Panc1 (cell line): ENCODE data around the gene SLC35D2. TPM values are rescaled to one million over a fixed set of nuclear protein-coding genes. Genes with fewer than 3 reads are reported as not detected.
"Not testable (repeated sequence)": the region's sequence is repeated elsewhere in the genome, so short reads cannot be mapped to it uniquely, and the experiment has no call there.

Source experiments
- ATAC-seq: fragments of 200-7000 bp; cut with Tn5 transposase; 2 replicates; pipeline ENCODE4 v1.9.1; 2020; ENCODE audit warnings: mild to moderate bottlenecking, moderate library complexity
- BruUV-seq: library from RNA; stranded (reverse); fragments of 400-500 nt; replicated peaks from 2 replicates; lab custom pipeline; 2021; lab: Mats Ljungman, UMichigan
- CTCF ChIA-PET: fragments of 300-600 bp; sonication (Branson Sonifier 250); formaldehyde crosslinking; loops from one replicate; lab custom pipeline; 2022; ENCODE audit warnings: antibody characterized with exemption; lab: Charles Lee
- POLR2A ChIA-PET: fragments of 300-600 bp; sonication (Branson Sonifier 250); formaldehyde crosslinking; loops from one replicate; lab custom pipeline; 2022; ENCODE audit warnings: antibody characterized with exemption; lab: Charles Lee
- DNase-seq: peaks from one replicate; pipeline ENCODE4 v3.0.0-alpha.2; 2010; ENCODE audit warnings: low read depth, low spot score
- H3K27ac ChIP-seq: 2 replicates; pipeline ENCODE4 v1.5.1; 2011; ENCODE audit warnings: mild to moderate bottlenecking, low read length, inconsistent platforms
- H3K27me3 ChIP-seq: fragments of 200-500 bp; sonication (Bioruptor generic); 2 replicates; pipeline ENCODE4 v1.6.0; 2014; ENCODE audit warnings: low read length, inconsistent platforms; ENCODE audit not compliant: control insufficient read depth, insufficient read depth
- H3K36me3 ChIP-seq: fragments of 200-500 bp; sonication (Bioruptor generic); 2 replicates; pipeline ENCODE4 v1.5.1; 2014; ENCODE audit warnings: inconsistent platforms, mild to moderate bottlenecking, low read length, moderate library complexity; ENCODE audit not compliant: control insufficient read depth, insufficient read depth
- H3K4me1 ChIP-seq: 2 replicates; pipeline ENCODE4 v1.5.1; 2011; ENCODE audit warnings: inconsistent platforms, mild to moderate bottlenecking, low read length, moderate library complexity; ENCODE audit not compliant: control insufficient read depth, insufficient read depth
- H3K4me3 ChIP-seq, 2 experiments: 2 replicates each; pipeline ENCODE4 v1.5.1; 2011 to 2012; ENCODE audit warnings: low read depth in 2 of 2, low read length in 2 of 2, mild to moderate bottlenecking in 2 of 2, inconsistent platforms in 1 of 2, moderate library complexity in 1 of 2
- H3K9me3 ChIP-seq: fragments of 200-500 bp; sonication (Bioruptor generic); 2 replicates; pipeline ENCODE4 v1.5.1; 2014; ENCODE audit warnings: low read depth, mild to moderate bottlenecking, inconsistent platforms, low read length, moderate library complexity; ENCODE audit not compliant: control insufficient read depth, insufficient read depth
- CTCF ChIP-seq: fragments of 450-650 bp; IDR thresholded peaks from 2 replicates; pipeline ENCODE4 v1.5.1; 2017; ENCODE audit warnings: mild to moderate bottlenecking
- POLR2AphosphoS5 ChIP-seq: IDR thresholded peaks from 2 replicates; pipeline ENCODE4 v1.6.1; 2012; ENCODE audit warnings: mild to moderate bottlenecking, low read depth, low read length, moderate library complexity
- REST ChIP-seq, 2 experiments: IDR thresholded peaks; 2 replicates each; pipeline ENCODE4 v1.6.1; 2011 to 2012; ENCODE audit warnings: low read depth in 2 of 2, control low read depth in 1 of 2, low read length in 1 of 2, mild to moderate bottlenecking in 1 of 2, moderate library complexity in 1 of 2; ENCODE audit not compliant: insufficient read depth in 1 of 2
- SIN3A ChIP-seq: IDR thresholded peaks from 2 replicates; pipeline ENCODE4 v1.6.1; 2012; ENCODE audit warnings: low read depth, mild to moderate bottlenecking, low read length, moderate library complexity, borderline replicate concordance; ENCODE audit not compliant: insufficient read depth
- TCF7L2 ChIP-seq: IDR thresholded peaks from 2 replicates; pipeline ENCODE4 v1.6.1; 2011; ENCODE audit warnings: mild to moderate bottlenecking, low read depth, low read length, inconsistent platforms
- in situ Hi-C: cut with HindIII; loops from 2 replicates; pipeline ENCODE4 v1.10.0; 2016; ENCODE audit warnings: low sequenced_read_pairs, low pct_unique_long_range_greater_than_20kb
- intact Hi-C: fragments of 100-400 bp; cut with micrococcal nuclease; formaldehyde crosslinking; loops from one replicate; pipeline ENCODE4 v1.10.0; 2022; ENCODE audit not compliant: unreplicated experiment
- total RNA-seq: library from RNA; stranded (reverse); gene quantifications from one replicate; pipeline ENCODE4 v1.2.1, GENCODE V29; 2021; ENCODE audit not compliant: unreplicated experiment

The SLC35D2 gene
- total RNA-seq, 1 experiment from 2014 or later, result 23.7 TPM

GRCh38 chr9:96367943-96368342 lies 15.6 kb downstream of the SLC35D2 start:
- POLR2A ChIA-PET, result interaction anchor here (0.6 kb wide), 1 partner anchor 19 kb away, joined by 3 read pairs; no protein-coding TSS in a partner anchor
- no peak overlapping the region for H3K4me3 ChIP-seq
- no peaks in the 10 kb centered on the region for H3K4me1 ChIP-seq
- in situ Hi-C loops, result no loop called here
- ATAC-seq (no peak), DNase-seq (no peak)
- CTCF ChIA-PET, result no interaction called here
- H3K9me3 ChIP-seq, result no peaks in the 10 kb centered on the region
- no peaks in the 10 kb centered on the region for H3K27me3 ChIP-seq
- intact Hi-C loops, result no loop called here
- TF ChIP-seq TCF7L2 (no peak), CTCF (no peak), SIN3A (no peak), REST (IDR thresholded peaks at IDR 0.05; ENCODE audit: insufficient read depth in 1 of 2, low read depth in 2 of 2, low read length in 1 of 2) (no peak), POLR2AphosphoS5 (no peak)
- no peaks in the 10 kb centered on the region for H3K36me3 ChIP-seq
- BruUV-seq, result no TSS peak
- H3K27ac ChIP-seq, result no peak overlapping the region

GRCh38 chr9:96363175-96363967 lies 20.1 kb downstream of the SLC35D2 start:
- TSS peak; percentile 58 for BruUV-seq
- POLR2A ChIA-PET, result no interaction called here
- Histone ChIP-seq H3K4me3 (no peak overlapping the region), H3K4me1 (no peaks in the 10 kb centered on the region), H3K36me3 (peaks cover 3% of the 10 kb centered on the region; the same call in 1 of the 2 replicates), H3K9me3 (no peaks in the 10 kb centered on the region), H3K27me3 (no peaks in the 10 kb centered on the region), H3K27ac (no peak overlapping the region)
- TF ChIP-seq POLR2AphosphoS5 (no peak), REST (IDR thresholded peaks at IDR 0.05; ENCODE audit: insufficient read depth in 1 of 2, low read depth in 2 of 2, low read length in 1 of 2) (no peak), TCF7L2 (no peak)
- CTCF ChIA-PET, result no interaction called here
- no peak for ATAC-seq
- in situ Hi-C loops, result no loop called here
- intact Hi-C loops, result no loop called here
- no peak for DNase-seq

- intact Hi-C loops, H3K4me3 ChIP-seq, H3K27me3 ChIP-seq, BruUV-seq, H3K36me3 ChIP-seq, in situ Hi-C loops, ATAC-seq, DNase-seq, CTCF ChIA-PET, H3K27ac ChIP-seq, H3K9me3 ChIP-seq, H3K4me1 ChIP-seq: not testable (repeated sequence)
- POLR2A ChIA-PET, result interaction anchor here (0.6 to 0.7 kb wide), 2 partner anchors 40 to 209 kb away, joined by 4 read pairs; no protein-coding TSS in a partner anchor
Observed at GRCh38 chr9:96362119-96362518, 21.4 kb downstream of the SLC35D2 start.
